PC-3 (cell line): Measurements from ENCODE around the gene TAAR2.

Experiments
- EZH2phosphoT487 ChIP-seq: fragments of 300-600 bp; sonication (generic); IDR thresholded peaks from 2 replicates; pipeline ENCODE4 v1.6.1; 2018; ENCODE audit warnings: mild to moderate bottlenecking, antibody characterized with exemption, low read length, borderline replicate concordance
- TF ChIP-seq, protein P1 (sequence below): fragments of 300-600 bp; sonication (generic); conservative IDR thresholded peaks from 2 replicates; pipeline ENCODE4 v1.5.1; 2017; ENCODE audit warnings: antibody characterized with exemption, low read depth, mild to moderate bottlenecking, low read length

DNA sequence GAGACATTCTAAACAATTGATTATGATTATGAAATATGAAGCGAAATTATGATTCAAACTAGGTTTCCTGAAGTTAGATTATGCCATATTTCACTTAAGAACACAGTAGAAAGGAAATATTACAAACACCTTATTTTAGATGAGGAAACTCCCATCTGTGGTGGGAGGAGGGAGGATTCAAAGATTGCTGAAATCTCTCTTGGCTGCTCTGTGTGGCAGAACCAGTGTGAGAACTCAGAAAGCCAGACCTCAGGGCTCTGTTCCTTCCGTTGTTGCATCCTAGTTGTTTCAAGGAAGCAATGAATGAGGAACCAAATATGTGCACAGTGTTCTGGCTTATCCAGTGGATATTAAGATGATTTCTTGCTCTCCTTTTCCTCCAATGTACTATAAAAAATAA, 36.7 kb downstream of the TAAR2 start:
- TF ChIP-seq, protein P1, sequence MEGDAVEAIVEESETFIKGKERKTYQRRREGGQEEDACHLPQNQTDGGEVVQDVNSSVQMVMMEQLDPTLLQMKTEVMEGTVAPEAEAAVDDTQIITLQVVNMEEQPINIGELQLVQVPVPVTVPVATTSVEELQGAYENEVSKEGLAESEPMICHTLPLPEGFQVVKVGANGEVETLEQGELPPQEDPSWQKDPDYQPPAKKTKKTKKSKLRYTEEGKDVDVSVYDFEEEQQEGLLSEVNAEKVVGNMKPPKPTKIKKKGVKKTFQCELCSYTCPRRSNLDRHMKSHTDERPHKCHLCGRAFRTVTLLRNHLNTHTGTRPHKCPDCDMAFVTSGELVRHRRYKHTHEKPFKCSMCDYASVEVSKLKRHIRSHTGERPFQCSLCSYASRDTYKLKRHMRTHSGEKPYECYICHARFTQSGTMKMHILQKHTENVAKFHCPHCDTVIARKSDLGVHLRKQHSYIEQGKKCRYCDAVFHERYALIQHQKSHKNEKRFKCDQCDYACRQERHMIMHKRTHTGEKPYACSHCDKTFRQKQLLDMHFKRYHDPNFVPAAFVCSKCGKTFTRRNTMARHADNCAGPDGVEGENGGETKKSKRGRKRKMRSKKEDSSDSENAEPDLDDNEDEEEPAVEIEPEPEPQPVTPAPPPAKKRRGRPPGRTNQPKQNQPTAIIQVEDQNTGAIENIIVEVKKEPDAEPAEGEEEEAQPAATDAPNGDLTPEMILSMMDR = no peak
- TF ChIP-seq EZH2phosphoT487 = no peak
